ENCODE data around the gene PIK3AP1. TPM values are rescaled to one million over a fixed set of nuclear protein-coding genes. Genes with fewer than 3 reads are reported as not detected.

PIK3AP1 gene
- total RNA-seq, 6 experiments from 2014 or later: 36.2 to 197 (median 141) TPM

DNA sequence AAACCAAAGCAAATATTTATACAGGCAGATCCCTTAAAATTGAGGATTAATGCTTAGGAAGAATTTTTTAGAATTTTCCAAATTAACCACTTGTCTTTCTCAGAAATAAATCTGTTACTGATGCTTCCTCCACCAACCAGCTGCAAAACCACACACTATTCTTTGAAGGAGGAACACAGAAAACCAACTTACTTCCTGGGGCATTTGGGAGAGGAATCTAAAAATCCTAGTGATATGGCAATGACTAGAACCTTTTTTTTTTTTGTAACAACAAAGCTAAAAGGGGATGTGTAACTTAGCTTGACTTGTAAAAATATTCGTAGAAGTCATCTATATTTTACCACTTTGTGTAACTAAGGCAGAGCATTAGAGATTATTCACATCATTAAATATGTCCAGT, 128.4 kb downstream of the PIK3AP1 start:
- ATAC-seq (no peak), DNase-seq (no peak)
- intact Hi-C loops (cut with DNase I): no loop called here
- Histone ChIP-seq H3K27ac (no peak overlapping the region), H3K36me3 (peaks cover 0 to 29% (median 9%) of the 10 kb centered on the region in 4 donors), H3K27me3 (no peaks in the 10 kb centered on the region), H3K4me3 (no peak overlapping the region), H3K4me1 (peaks cover 0 to 15% (median 5%) of the 10 kb centered on the region in 4 donors), H3K9me3 (no peaks in the 10 kb centered on the region)
- 67% methylated on average over 1 of the region's 1 CpG for WGBS (ENCODE audit: insufficient coverage, low coverage, low lambda C conversion rate, missing lambda C conversion rate)
- TF ChIP-seq POLR2A (IDR thresholded peaks at IDR 0.05): no peak
- TF ChIP-seq CTCF (IDR thresholded peaks at IDR 0.05): no peak

DNA sequence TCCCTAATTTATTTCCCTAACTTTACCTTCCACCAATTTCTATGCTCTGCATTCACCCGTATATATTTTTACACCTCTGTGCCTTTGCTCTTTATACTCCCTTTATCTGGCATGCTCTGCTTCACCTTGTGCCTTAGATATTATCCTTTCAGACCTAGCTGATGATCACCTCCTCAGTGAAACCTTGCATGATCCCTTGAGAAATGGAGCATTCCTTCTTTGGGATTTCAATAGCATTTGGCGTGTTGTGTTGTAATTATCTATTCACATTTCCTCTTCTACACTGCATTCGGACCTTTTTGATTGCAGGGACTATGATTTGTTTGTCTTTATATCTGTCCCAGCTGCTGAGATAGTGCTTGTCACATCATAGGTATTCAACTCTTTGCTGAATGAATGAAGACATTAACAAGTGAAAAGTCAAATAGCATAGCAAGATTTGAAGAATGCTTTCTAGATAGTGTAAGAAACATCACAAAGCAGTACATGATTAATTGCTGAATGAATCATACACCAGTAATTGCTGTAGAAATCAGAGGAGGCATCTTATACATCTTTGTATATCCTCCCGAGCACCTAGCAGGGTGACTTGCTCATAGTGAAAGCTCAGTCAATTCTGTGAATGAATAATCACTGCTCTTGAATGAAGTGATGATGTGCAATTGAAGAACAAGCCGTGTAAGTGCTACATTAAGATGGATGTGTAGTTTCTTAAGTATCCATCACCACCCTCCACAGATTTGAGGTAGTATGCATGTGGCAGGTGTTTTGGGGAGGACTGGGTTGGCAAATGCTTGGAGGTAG, 131.5 kb downstream of the PIK3AP1 start:
- TF ChIP-seq CTCF (IDR thresholded peaks at IDR 0.05) (no peak), POLR2A (IDR thresholded peaks at IDR 0.05) (no peak)
- peaks cover 0 to 10% (median 2%) of the 10 kb centered on the region in 4 donors for H3K36me3 ChIP-seq
- H3K4me3 ChIP-seq: no peak overlapping the region
- H3K27me3 ChIP-seq: no peaks in the 10 kb centered on the region
- peak overlapping the region in 2 of 3 donors; percentile 5 to 93 for H3K27ac ChIP-seq
- no peak for DNase-seq
- intact Hi-C loops (cut with DNase I): no loop called here
- H3K4me1 ChIP-seq: peaks cover 0 to 33% (median 11%) of the 10 kb centered on the region in 4 donors
- no peak for ATAC-seq
- WGBS (ENCODE audit: insufficient coverage, low coverage, low lambda C conversion rate, missing lambda C conversion rate): 34% methylated on average over 5 of the region's 5 CpGs
- no peaks in the 10 kb centered on the region for H3K9me3 ChIP-seq

DNA sequence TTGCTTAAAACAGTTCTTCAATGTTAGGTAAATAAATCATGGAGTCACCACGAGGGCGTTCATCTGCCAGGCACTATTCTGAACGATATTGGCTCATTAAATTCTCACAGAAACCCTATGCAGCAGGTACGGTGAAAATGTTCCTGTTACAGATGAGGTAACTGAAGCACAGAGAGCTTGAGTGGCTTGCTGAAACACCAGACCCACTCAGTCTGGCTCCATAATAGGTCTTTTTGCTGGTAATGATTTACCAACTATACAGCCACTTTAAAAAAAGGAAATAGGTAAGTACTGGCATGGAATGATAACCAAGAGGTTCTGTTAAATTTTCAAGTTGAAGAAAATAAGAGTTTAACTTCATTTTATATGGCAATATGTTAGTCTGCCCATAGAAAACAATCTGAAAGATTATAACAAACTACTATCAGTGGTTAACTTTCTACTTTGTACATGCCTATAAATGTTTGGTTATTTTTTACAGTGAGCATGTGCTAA, 132.2 kb downstream of the PIK3AP1 start:
- H3K4me1 ChIP-seq: peaks cover 0 to 41% (median 11%) of the 10 kb centered on the region in 4 donors
- H3K27ac ChIP-seq: peak overlapping the region; percentile 84 to 98 (median 93)
- H3K27me3 ChIP-seq: no peaks in the 10 kb centered on the region
- peak; percentile 52 for TF ChIP-seq POLR2A (IDR thresholded peaks at IDR 0.05)
- no peak for TF ChIP-seq CTCF (IDR thresholded peaks at IDR 0.05)
- no peaks in the 10 kb centered on the region for H3K9me3 ChIP-seq
- peak overlapping the region; percentile 84 to 91 (median 86) for H3K4me3 ChIP-seq
- peaks cover 0 to 5% (median 0%) of the 10 kb centered on the region in 4 donors for H3K36me3 ChIP-seq
- ATAC-seq (peak in 2 of 4 donors; percentile 14 to 43), DNase-seq (no peak)
- WGBS (ENCODE audit: insufficient coverage, low coverage, low lambda C conversion rate, missing lambda C conversion rate): 8% methylated on average over 4 of the region's 4 CpGs
- intact Hi-C loops (cut with DNase I): no loop called here

GRCh38 chr10:96587264-96588059, 132.9 kb downstream of the PIK3AP1 start:
- peak; percentile 71 to 86 (median 83) for DNase-seq
- intact Hi-C loops (cut with DNase I): no loop called here
- peak; percentile 41 to 63 (median 58) for ATAC-seq

More at GRCh38 chr10:96587264-96588059, 132.9 kb downstream of the PIK3AP1 start:
- TF ChIP-seq CTCF (IDR thresholded peaks at IDR 0.05) (no peak), POLR2A (IDR thresholded peaks at IDR 0.05) (no peak)
- Histone ChIP-seq H3K36me3 (no peaks in the 10 kb centered on the region), H3K9me3 (no peaks in the 10 kb centered on the region), H3K4me1 (peaks cover 0 to 43% (median 12%) of the 10 kb centered on the region in 4 donors), H3K27me3 (no peaks in the 10 kb centered on the region), H3K4me3 (peak overlapping the region; percentile 84 to 91 (median 86)), H3K27ac (peak overlapping the region; percentile 84 to 98 (median 93))
- under 1% methylated on average over 12 of the region's 25 CpGs for WGBS (ENCODE audit: insufficient coverage, low coverage, low lambda C conversion rate, missing lambda C conversion rate)

Data from right lobe of liver (tissue), 6 donors.